Esophagus squamous epithelium (tissue), 4 donors: ENCODE results near the gene SCNN1B.

Experiments
- POLR2A ChIP-seq, 4 donors: fragments of 450-650 bp; IDR thresholded peaks; one replicate each; pipeline ENCODE4 v1.6.1; 2017; ENCODE audit warnings: antibody characterized with exemption in 4 of 4, mild to moderate bottlenecking in 4 of 4, moderate library complexity in 3 of 4
- TF ChIP-seq, protein P1 (sequence below), 6 experiments: fragments of 450-650 bp in 4 of 6; fragments of 200-600 bp in 2 of 6; sonication (generic) in 2 of 6; IDR thresholded peaks; one replicate each; pipeline ENCODE4 v1.5.1; 2016 to 2019; ENCODE audit warnings: antibody characterized with exemption in 6 of 6, mild to moderate bottlenecking in 4 of 6, moderate library complexity in 4 of 6

DNA sequence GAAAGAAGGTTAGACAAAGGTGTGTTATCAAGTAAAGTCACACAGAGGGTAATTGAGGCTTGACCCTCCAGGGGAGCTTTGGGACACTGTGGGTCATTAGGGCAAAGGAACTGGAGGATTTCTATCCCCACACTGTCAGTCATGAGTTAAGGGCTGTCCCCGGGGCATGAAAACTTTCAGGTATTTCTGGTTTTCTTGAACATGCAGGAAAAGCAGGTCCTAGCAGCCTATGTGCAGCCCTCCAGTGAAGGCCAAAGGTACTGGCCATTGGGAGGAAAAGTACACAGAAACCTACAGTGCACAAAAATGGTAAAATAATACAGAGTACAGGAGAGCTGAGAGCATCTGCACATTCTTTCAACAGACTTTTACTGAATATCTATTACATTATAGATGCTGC, 44.4 kb upstream of the SCNN1B start:
- TF ChIP-seq, protein P1, sequence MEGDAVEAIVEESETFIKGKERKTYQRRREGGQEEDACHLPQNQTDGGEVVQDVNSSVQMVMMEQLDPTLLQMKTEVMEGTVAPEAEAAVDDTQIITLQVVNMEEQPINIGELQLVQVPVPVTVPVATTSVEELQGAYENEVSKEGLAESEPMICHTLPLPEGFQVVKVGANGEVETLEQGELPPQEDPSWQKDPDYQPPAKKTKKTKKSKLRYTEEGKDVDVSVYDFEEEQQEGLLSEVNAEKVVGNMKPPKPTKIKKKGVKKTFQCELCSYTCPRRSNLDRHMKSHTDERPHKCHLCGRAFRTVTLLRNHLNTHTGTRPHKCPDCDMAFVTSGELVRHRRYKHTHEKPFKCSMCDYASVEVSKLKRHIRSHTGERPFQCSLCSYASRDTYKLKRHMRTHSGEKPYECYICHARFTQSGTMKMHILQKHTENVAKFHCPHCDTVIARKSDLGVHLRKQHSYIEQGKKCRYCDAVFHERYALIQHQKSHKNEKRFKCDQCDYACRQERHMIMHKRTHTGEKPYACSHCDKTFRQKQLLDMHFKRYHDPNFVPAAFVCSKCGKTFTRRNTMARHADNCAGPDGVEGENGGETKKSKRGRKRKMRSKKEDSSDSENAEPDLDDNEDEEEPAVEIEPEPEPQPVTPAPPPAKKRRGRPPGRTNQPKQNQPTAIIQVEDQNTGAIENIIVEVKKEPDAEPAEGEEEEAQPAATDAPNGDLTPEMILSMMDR (IDR thresholded peaks at IDR 0.05): no peak
- no peak for TF ChIP-seq POLR2A (IDR thresholded peaks at IDR 0.05)
